Smooth muscle cell of the coronary artery (primary cell): ENCODE results near the gene SPATA20. TPM values are rescaled to one million over a fixed set of nuclear protein-coding genes. Genes with fewer than 3 reads are reported as not detected.

Experiments
- total RNA-seq: library from RNA; depleted of rRNA; stranded (reverse); fragments of >200 nt; gene quantifications from 2 replicates; pipeline ENCODE4 v1.2.3, GENCODE V29; 2014; ENCODE audit warnings: low replicate concordance

SPATA20 gene
- 46.3 and 50.1 TPM in 2 replicates for total RNA-seq

DNA sequence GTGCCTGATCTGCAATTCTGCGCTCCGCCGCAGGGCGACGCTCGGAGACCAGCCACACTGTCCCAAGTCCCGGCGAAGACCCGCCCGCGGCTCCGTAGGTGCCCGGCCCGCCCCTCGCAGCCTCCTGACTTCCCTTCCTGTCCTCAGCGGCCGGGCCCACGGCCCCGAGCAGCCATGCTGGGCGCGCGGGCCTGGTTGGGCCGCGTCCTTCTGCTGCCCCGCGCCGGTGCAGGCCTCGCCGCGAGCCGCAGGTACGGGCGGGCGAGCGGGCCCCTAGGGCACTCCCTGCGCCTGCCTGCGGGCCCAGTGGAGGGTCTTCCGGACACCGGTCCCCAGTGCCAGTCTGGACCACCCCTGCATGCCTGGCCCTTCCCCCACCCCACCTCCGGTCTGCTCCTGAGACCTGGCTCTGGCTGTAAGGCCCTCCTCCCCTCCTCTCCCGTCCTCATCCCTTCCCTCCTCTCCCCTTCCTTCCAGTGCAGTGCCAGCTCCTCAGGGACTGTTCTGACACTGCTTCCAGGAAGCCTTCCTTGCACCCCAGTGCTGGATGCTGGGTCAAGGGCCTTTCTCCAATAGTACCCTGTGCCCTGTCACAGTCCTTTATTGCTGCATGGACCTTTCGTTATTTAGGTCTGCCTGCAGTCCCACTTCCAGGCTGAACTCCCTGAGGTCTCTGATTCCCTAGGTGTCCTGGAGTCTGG, at the start of gene SPATA20:
Gene SPATA20, plus strand, starts transcription at position 140 of the 701 bp plus-strand sequence. Its CDS starts 35 bp downstream, at position 175.

GRCh38 chr17:50507871-50508572, 39.0 kb upstream of the SPATA20 start, which contains the start of gene MYCBPAP:
MYCBPAP (plus strand) TSS chr17:50508439; CDS start chr17:50508675, 236 bp downstream.

DNA sequence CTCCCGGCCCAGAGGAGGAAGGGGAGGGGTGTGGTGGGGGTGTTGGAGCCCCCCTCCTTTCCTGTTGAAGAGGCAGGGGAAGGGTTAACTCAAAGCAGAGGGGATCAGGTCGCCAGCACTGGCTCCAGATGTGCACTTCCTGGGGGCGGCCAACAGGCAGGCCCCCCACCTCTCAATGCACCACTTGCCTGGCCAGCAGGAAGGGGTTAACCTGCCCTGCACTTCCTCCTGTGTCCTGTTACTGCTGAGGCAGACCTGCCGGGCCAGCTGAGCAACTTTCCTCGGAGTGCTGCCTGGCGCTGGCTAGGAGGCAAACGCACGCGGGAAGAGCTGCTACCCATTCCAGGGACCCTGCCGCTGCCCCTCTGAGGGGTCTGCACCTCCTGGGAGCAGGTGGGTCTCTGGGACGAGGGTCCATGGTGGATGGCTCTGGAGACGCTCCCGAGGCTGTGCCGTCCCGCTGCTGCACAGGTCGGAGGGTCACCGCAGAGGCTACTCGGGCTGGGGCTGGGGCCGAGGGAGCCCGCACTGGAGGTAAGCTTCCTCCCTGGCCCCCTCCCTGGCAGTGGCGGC, 14.4 kb upstream of the SPATA20 start, which contains the start of gene EPN3:
Gene EPN3, plus strand, starts transcription at position 284 of the 573 bp plus-strand sequence. CDS start 3,822 bp downstream, outside the sequence.

DNA sequence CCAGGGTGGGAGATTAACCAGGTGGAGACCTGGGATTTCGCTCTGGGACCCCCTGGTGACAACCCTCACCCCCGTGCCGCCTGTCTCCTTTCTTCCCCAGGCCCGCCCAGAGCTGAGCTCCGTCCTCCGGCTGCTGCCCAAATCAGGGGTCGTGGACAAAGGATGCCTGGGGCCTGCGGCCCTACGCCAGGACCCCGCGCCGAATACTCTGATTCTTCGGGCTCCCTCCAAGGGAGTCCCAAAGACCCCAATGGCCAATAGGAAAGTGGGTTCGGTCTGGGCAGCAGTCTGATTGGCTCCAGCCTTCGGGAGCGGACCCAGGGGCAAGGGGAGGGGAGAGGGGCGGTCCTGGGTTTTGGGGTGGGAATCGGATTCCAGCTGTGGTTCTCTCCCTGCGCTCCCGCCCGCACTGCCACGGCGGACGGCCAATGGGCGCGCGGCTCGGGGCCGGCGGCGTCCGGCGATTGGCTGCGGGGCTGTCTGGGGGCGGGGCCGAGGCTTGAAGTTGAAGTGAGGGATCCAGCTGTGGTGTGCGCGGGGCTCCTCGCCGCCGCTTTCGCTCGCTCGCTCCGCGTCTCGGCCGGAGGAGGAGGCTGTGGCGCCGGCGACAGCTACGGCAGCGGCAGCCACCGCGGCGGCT, 13.3 kb downstream of the SPATA20 start, which contains the start of gene CACNA1G:
Gene CACNA1G, plus strand, starts transcription at position 531 of the 640 bp plus-strand sequence. CDS start 745 bp downstream, outside the sequence.

Other genes starting within 250 kb of the SPATA20 start
- gene XYLT2, start 201.0 kb upstream of the SPATA20 start, total RNA-seq: 49.4 and 53.1 TPM in 2 replicates
- gene MRPL27, start 174.0 kb upstream of the SPATA20 start, total RNA-seq: 63.7 and 77.1 TPM in 2 replicates
- gene EME1, start 173.9 kb upstream of the SPATA20 start, total RNA-seq: 0.59 and 2.6 TPM in 2 replicates
- gene LRRC59, start 149.7 kb upstream of the SPATA20 start, total RNA-seq: 98.9 and 209 TPM in 2 replicates
- 23.2 and 71.8 TPM in 2 replicates for gene ACSF2, start 121.0 kb upstream of the SPATA20 start, total RNA-seq
- gene CHAD, start 78.3 kb upstream of the SPATA20 start, total RNA-seq: not detected in 2 replicates
- gene RSAD1, start 68.3 kb upstream of the SPATA20 start, total RNA-seq: 14.7 and 14.9 TPM in 2 replicates
- 0.15 and 4.1 TPM in 2 replicates for gene MYCBPAP, start 38.7 kb upstream of the SPATA20 start, total RNA-seq
- under 0.01 TPM in 2 replicates for gene EPN3, start 14.4 kb upstream of the SPATA20 start, total RNA-seq
- under 0.01 and 4.8 TPM in 2 replicates for gene CACNA1G, start 13.5 kb downstream of the SPATA20 start, total RNA-seq
- gene ABCC3, start 87.7 kb downstream of the SPATA20 start, total RNA-seq: 4.0 and 13.6 TPM in 2 replicates
- 18.7 and 20.1 TPM in 2 replicates for gene ANKRD40, start 160.7 kb downstream of the SPATA20 start, total RNA-seq
- 14.2 and 25.9 TPM in 2 replicates for gene LUC7L3, start 172.4 kb downstream of the SPATA20 start, total RNA-seq
- not detected in 2 replicates for gene ANKRD40CL, start 220.3 kb downstream of the SPATA20 start, total RNA-seq